NCI-H460 (cell line): ENCODE results near the gene CLEC3B. TPM values are rescaled to one million over a fixed set of nuclear protein-coding genes. Genes with fewer than 3 reads are reported as not detected.
A peak's percentile ranks its signal among the peaks of the same experiment; 100 is the strongest.
"Not testable (repeated sequence)": the region's sequence is repeated elsewhere in the genome, so short reads cannot be mapped to it uniquely, and the experiment has no call there.

Experiments used
- DNase-seq: peaks from one replicate; pipeline ENCODE4 v3.0.0-alpha.2; 2016; ENCODE audit warnings: low read depth; ENCODE audit errors: extremely low read depth
- total RNA-seq: library from RNA; depleted of rRNA; stranded (reverse); fragments of >200 nt; shearing (Covaris generic); gene quantifications from 2 replicates; pipeline ENCODE4 v1.2.3, GENCODE V29; 2014

CLEC3B gene
- total RNA-seq, 1 experiment from 2014 or later = 0.12 TPM

- DNase-seq = no peak
Observed at GRCh38 chr3:45034612-45035252, 8.6 kb downstream of the CLEC3B start.

DNA sequence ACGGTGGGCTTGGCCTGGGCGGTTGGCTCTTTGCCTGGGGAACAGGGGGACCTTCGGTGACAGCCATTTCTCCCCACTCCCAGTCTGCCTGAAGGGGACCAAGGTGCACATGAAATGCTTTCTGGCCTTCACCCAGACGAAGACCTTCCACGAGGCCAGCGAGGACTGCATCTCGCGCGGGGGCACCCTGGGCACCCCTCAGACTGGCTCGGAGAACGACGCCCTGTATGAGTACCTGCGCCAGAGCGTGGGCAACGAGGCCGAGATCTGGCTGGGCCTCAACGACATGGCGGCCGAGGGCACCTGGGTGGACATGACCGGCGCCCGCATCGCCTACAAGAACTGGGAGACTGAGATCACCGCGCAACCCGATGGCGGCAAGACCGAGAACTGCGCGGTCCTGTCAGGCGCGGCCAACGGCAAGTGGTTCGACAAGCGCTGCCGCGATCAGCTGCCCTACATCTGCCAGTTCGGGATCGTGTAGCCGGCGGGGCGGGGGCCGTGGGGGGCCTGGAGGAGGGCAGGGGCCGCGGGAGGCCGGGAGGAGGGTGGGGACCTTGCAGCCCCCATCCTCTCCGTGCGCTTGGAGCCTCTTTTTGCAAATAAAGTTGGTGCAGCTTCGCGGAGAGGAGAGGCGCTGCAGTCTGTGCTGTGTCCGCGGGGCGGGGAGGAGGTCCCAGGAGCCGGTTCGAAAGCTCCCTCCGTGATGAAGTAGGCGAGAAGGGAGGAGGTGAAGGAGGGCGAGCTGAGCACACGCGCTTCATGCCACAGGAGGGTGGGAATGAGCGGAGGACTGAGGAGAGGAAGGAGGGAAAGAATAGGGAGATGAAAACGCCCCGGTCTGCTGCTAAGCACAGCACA, 9.6 kb downstream of the CLEC3B start:
- DNase-seq = no peak

GRCh38 chr3:45037720-45038455, 11.8 kb downstream of the CLEC3B start:
- peak; percentile 93 for DNase-seq

DNA sequence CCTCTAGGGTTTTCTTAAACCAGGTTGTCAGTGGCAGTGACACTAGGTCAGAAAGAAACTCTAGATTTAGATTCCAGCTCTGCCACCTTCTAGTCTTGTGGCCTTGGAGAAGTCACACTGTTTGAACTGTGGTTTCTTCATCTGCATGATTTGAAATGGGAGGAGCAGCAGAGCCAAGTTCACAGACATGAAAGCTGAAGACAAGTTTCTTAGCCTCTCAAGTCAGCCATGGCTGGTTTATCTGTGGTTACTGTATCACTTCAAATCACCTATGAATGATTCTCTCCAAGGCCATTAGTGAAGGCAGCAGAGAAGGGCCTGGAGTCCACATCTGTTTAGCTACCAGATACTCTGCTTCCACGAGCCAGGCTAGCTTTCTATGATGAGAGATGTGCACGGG, 15.6 kb downstream of the CLEC3B start:
- no peak for DNase-seq

DNA sequence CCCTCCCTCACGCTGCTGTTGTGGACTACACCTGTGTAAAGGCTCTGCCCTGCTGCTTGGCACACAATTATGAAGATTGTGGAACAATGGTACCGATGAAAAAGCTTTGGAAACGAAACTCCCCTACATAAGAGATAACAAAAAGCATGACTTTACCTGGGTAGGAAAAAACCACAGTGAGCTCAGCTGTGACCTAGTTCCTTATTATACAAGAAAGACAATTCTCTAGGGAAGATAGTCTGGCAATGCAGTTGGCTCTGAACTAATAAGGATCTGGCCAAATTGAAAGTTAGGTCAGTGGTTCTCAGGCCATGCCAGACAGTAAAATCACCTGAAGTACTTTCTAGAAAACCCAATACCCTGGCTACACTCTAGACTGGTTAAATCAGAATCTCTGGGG, 16.1 kb downstream of the CLEC3B start:
- DNase-seq = no peak

DNA sequence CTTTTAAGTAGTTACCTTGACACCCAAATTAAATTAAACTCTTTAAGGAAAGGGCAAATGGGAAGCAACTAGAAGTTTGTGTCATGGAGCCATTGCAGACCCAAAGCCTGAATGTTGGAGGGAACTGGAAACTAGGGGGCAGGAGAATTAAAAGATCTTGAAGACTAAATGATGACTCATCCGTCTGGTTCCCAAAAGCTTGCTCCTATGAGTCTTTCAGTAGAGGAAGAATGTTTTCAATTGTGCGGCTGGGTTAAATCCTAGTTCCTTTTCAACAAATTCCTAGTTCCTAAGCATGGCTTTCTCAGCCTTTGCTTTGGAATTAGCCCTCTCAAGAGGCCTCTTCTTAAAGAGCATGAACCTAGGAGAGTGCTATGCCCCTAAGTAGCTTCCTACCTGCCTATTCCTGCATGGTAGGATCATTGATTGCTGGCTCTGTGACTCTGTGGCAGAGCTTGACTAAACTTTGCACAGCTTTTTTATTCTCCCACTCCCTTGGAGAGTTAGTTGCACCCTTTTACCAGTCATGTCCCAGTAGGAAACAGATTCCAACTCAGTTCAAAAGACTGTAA, 17.7 kb downstream of the CLEC3B start:
- DNase-seq = no peak

DNA sequence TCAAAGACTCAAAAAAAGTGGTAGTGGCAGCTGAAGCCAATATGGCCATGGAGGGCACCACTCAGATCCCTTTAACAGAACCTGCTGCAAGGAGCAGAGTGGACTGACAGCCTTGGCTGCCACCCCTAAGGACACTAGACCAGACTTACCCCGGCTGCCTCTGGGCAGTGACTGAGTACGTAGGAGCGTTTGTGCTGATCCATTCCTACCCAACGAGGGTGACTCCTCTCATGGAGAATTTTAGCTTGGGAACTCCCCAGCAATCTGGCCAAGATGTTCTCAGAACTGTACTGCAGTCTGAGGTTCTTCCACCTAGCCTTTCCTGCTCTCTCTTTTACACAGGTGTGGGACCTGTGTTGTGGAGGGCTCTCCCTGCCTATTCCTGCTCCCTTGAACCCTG, 22.1 kb downstream of the CLEC3B start:
- DNase-seq = no peak

DNA sequence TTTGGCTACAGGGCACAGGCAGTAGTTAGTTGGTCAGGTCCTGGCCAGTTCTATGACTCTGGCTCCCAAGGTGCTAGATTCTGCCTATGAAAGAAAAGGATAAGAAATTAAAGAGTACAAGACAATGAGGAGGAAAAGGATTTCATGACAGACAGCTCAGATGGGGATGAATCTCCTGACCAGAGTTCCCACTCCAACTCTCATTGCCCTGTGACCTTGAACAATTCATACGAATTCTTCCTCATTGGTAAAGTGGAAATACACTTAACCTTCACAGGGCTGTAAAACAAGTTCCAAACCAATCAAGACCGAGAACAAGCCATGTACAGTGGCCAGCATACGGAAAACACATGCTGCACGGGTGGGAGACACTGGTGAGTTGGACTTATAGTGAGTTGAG, 23.7 kb downstream of the CLEC3B start:
- DNase-seq = no peak

DNA sequence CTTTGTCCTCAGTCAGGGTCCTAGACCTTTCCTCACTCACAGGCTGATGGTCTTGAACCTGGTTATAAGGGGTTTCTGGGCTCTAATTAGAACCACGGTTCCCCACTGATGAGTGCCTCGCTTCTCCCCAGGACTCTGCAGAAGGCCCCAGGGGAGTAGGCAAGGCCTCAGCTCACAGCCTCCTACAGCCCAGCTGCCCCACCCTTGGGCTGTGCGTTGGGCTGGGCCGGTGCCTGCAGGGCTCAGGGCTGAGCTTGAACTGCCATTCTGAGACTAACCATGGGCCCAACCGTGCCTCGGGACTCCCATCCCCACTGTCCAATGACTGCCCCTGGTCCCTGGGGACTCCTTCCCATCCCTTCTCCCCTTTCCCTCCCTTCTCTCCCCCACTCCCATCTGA, 25.6 kb downstream of the CLEC3B start:
- DNase-seq = no peak

DNA sequence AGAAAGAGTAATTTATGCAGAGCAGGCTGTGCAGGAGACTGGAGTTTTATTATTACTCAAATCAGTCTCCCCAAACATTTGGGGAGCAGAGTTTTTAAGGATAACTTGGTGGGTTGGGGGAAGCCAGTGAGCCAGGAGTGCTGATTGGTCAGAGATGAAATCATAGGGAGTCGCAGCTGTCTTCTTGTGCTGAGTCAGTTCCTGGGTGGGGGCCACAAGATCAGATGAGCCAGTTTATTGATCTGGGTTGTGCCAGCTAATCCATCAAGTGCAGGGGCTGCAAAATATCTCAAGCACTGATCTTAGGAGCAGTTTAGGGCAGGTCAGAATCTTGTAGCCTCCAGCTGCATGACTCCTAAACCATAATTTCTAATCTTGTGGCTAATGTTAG, 27.7 kb downstream of the CLEC3B start:
- not testable (repeated sequence) for DNase-seq

- DNase-seq = peak; percentile 52
Observed at GRCh38 chr3:45054196-45054857, 28.2 kb downstream of the CLEC3B start.

DNA sequence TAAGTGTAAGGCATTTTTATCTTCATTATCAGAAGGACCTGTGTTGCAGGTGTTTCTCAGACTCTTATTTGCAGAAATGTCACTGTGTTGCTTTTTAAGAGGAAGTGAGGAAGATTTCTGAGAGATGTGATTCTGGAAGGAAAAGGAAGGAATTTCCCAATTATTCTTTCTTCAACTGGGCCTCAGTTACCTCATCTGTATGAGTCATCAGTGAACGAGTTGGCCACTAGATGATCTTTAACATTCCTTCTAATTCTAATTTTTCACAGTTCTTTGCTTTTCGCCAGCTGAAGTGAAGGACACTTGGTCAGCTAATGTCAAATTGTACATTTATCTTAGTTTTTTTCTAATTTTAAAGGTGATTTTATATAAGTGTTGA, 28.9 kb downstream of the CLEC3B start:
- no peak for DNase-seq

GRCh38 chr3:45055411-45056143, 29.5 kb downstream of the CLEC3B start:
- peak; percentile 58 for DNase-seq

- no peak for DNase-seq
Observed at GRCh38 chr3:45056608-45057301, 30.7 kb downstream of the CLEC3B start.

- DNase-seq = no peak
Observed at GRCh38 chr3:45057557-45057956, 31.5 kb downstream of the CLEC3B start.

DNA sequence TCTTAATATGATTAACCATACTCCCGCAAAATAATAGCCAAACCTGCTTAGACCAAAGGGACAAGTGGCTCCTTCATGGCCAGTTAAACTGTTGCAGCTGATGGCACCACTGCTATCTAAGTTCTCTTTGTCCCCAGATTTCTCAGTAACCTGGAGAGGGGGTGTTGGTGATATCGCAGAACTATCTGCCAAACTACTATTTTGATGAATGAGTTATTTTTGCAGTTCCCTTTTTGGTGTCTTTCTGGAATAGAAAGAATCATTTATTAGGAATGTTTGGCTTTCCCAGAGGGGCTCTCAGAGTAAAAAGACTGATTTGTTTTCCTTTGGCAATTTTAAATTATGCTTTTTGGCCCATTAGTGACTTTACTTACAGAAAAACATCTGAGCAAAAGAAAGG, 33.0 kb downstream of the CLEC3B start:
- no peak for DNase-seq

DNA sequence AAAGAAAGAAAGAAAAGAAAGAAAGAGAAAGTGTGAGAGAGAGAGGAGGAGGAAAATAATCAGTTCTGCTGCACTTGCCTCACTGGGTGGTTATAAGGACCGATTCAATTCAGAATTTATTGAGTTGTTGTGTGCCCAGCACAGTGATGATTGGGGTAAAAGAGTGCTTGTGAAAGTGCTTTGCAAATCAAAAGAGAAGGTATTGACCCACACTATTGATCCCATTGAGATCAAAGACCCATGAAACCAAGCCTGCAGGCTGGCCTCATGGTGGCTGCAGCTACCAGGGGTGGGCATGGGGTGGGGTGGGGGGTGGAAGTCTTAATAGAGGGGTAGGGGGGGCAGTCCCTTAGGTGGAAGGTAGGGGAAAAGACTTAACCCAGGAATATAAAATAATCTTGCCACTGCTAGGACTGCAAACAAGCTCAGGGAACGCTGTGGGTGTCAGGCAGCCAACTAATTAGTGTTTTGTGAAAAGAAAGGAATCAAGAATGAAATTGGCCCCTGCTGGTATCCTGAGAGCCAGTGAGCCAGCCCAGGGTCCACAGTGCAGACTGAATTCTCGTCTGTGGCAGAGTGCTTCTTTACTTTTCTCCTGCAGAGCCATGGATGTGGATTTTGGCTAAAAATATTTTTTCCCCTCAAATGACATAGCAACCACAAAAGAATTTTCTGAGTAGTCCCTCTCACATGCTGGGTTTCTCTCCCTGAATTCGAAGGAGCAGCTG, 34.2 kb downstream of the CLEC3B start:
- DNase-seq = no peak

GRCh38 chr3:45062697-45063070, 36.6 kb downstream of the CLEC3B start:
- no peak for DNase-seq
